Measurements from ENCODE around the gene CHST11.

Gene CHST11

DNA sequence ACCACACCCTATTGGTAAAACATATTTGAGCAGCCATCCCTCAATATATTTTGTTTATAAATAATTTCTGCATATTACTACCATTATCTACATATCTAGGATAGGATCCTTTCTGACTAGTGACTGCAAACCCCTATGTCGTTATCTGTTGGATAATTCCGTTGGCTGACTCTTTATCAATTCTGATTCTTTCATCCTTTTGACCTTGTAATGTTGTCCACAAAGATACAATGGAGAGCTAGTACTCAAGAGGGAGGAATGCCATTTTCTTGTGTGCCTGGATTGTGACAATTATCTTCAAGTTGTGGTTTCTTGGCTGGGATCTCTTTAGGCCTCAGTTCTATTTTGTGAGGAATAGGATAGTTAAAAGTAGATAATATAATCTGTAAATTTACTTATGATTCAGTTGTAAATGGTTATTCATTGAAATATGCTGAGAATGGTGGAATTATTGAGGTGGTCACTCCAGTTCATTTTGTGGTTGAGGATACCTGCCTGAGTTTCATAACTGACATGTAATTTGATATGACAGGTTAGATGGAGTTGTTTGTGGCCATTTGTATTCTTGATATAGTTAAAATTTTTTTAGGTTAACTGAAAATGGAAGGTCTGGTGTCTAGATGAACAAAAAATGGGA lies 10.1 kb downstream of the CHST11 start:
- peaks cover 5 to 7% of the 10 kb centered on the region in 2 donors for H3K4me1 ChIP-seq (ENCODE audit: control insufficient read depth in 2 of 2, insufficient read depth in 2 of 2, low read length in 2 of 2)

DNA sequence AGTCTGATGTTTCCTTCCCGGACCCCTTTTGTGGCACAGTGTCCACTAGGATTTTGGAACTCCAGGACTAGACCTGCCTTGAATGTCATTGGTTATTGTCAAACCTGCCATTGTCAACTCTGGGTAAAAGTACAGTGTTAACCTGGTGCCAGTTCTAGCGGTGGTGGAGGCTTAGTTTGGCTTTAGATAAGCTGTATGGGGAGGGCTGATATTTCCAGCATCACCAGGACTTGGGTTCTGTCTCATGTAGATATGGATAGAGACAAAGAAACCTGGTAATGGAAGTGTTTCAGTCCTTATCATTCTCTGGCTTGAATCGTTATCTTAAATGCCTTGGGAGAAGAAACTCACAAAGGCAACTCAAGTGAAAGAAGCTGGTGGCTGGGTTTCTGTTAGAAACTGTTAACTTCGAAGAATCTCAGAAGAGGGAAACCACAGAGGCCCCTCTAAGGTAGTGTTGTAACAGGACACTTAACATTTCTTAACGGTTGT lies 10.6 kb downstream of the CHST11 start:
- peak overlapping the region in 1 of 2 donors; percentile 4 for H3K4me3 ChIP-seq (ENCODE audit: low read length in 2 of 2)
- no peaks in the 10 kb centered on the region for H3K9me3 ChIP-seq (ENCODE audit: control insufficient read depth in 2 of 2, low read length in 2 of 2)
- H3K27ac ChIP-seq (ENCODE audit: low read depth in 2 of 2, low read length in 2 of 2) = no peak overlapping the region
- no peaks in the 10 kb centered on the region for H3K36me3 ChIP-seq (ENCODE audit: control insufficient read depth in 2 of 2, insufficient read depth in 2 of 2, low read length in 2 of 2)
- no peak overlapping the region for H3K9ac ChIP-seq (ENCODE audit: low read depth in 1 of 2, low read length in 2 of 2)
- no peaks in the 10 kb centered on the region for H3K27me3 ChIP-seq (ENCODE audit: control insufficient read depth in 2 of 2, insufficient read depth in 2 of 2, low read length in 2 of 2)
- H3K4me1 ChIP-seq (ENCODE audit: control insufficient read depth in 2 of 2, insufficient read depth in 2 of 2, low read length in 2 of 2) = peaks cover 5 to 7% of the 10 kb centered on the region in 2 donors

More for the DNA sequence above, 10.1 kb downstream of the CHST11 start:
- Histone ChIP-seq H3K4me3 (ENCODE audit: low read length in 2 of 2) (no peak overlapping the region), H3K9me3 (ENCODE audit: control insufficient read depth in 2 of 2, low read length in 2 of 2) (no peaks in the 10 kb centered on the region), H3K36me3 (ENCODE audit: control insufficient read depth in 2 of 2, insufficient read depth in 2 of 2, low read length in 2 of 2) (no peaks in the 10 kb centered on the region), H3K27ac (ENCODE audit: low read depth in 2 of 2, low read length in 2 of 2) (no peak overlapping the region), H3K9ac (ENCODE audit: low read depth in 1 of 2, low read length in 2 of 2) (no peak overlapping the region), H3K27me3 (ENCODE audit: control insufficient read depth in 2 of 2, insufficient read depth in 2 of 2, low read length in 2 of 2) (no peaks in the 10 kb centered on the region)

GRCh38 chr12:104468371-104468770 lies 11.6 kb downstream of the CHST11 start:
- H3K36me3 ChIP-seq (ENCODE audit: control insufficient read depth in 2 of 2, insufficient read depth in 2 of 2, low read length in 2 of 2) = no peaks in the 10 kb centered on the region
- peaks cover 5 to 11% of the 10 kb centered on the region in 2 donors for H3K4me1 ChIP-seq (ENCODE audit: control insufficient read depth in 2 of 2, insufficient read depth in 2 of 2, low read length in 2 of 2)
- H3K4me3 ChIP-seq (ENCODE audit: low read length in 2 of 2) = no peak overlapping the region
- no peaks in the 10 kb centered on the region for H3K9me3 ChIP-seq (ENCODE audit: control insufficient read depth in 2 of 2, low read length in 2 of 2)
- H3K27ac ChIP-seq (ENCODE audit: low read depth in 2 of 2, low read length in 2 of 2) = no peak overlapping the region
- H3K27me3 ChIP-seq (ENCODE audit: control insufficient read depth in 2 of 2, insufficient read depth in 2 of 2, low read length in 2 of 2) = no peaks in the 10 kb centered on the region
- no peak overlapping the region for H3K9ac ChIP-seq (ENCODE audit: low read depth in 1 of 2, low read length in 2 of 2)

DNA sequence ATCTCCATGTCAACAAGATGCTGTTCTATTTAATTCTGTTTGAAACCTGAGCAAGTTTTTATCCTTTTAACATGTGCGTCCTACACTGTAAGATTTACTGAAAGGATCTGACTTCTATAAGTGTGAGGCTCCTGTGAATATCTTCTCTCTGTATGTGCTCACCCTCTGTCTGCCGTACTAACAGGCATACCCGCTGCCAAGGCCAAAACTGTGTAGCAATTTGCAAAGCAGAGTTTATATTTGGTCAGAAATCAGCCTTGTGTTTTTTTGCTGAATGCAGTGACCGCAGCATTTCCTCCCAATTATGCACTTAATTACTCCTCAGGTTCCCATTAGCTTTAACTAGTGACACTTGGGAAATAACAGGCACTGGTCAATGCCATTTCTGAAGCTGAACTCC lies 12.3 kb downstream of the CHST11 start:
- Histone ChIP-seq H3K4me1 (ENCODE audit: control insufficient read depth in 2 of 2, insufficient read depth in 2 of 2, low read length in 2 of 2) (peaks cover 0 to 10% of the 10 kb centered on the region in 2 donors), H3K27me3 (ENCODE audit: control insufficient read depth in 2 of 2, insufficient read depth in 2 of 2, low read length in 2 of 2) (no peaks in the 10 kb centered on the region), H3K36me3 (ENCODE audit: control insufficient read depth in 2 of 2, insufficient read depth in 2 of 2, low read length in 2 of 2) (no peaks in the 10 kb centered on the region), H3K9ac (ENCODE audit: low read depth in 1 of 2, low read length in 2 of 2) (no peak overlapping the region), H3K4me3 (ENCODE audit: low read length in 2 of 2) (no peak overlapping the region), H3K27ac (ENCODE audit: low read depth in 2 of 2, low read length in 2 of 2) (no peak overlapping the region), H3K9me3 (ENCODE audit: control insufficient read depth in 2 of 2, low read length in 2 of 2) (no peaks in the 10 kb centered on the region)

GRCh38 chr12:104469523-104469922 lies 12.8 kb downstream of the CHST11 start:
- Histone ChIP-seq H3K27ac (ENCODE audit: low read depth in 2 of 2, low read length in 2 of 2) (no peak overlapping the region), H3K4me3 (ENCODE audit: low read length in 2 of 2) (no peak overlapping the region), H3K9ac (ENCODE audit: low read depth in 1 of 2, low read length in 2 of 2) (no peak overlapping the region), H3K27me3 (ENCODE audit: control insufficient read depth in 2 of 2, insufficient read depth in 2 of 2, low read length in 2 of 2) (no peaks in the 10 kb centered on the region), H3K9me3 (ENCODE audit: control insufficient read depth in 2 of 2, low read length in 2 of 2) (no peaks in the 10 kb centered on the region), H3K4me1 (ENCODE audit: control insufficient read depth in 2 of 2, insufficient read depth in 2 of 2, low read length in 2 of 2) (peaks cover 0 to 10% of the 10 kb centered on the region in 2 donors), H3K36me3 (ENCODE audit: control insufficient read depth in 2 of 2, insufficient read depth in 2 of 2, low read length in 2 of 2) (no peaks in the 10 kb centered on the region)

DNA sequence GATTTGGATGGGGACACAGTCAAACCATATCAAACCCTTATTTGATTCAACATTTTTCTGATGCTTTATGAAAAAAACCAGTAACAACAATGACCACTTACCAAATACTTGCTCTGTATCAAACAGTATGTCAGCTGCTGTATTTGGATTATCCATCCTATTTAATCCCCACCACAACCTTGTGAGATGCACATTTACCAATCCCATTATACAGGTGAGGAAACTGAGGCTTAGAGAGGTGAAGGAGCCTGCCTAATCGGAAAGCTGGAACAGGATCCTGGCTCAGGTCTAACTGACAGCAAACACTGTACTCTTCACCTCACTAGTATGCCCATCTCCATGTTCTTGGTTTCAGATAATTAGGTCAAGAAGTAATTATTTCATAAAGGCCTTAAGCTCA lies 13.8 kb downstream of the CHST11 start:
- H3K27me3 ChIP-seq (ENCODE audit: control insufficient read depth in 2 of 2, insufficient read depth in 2 of 2, low read length in 2 of 2) = no peaks in the 10 kb centered on the region
- peaks cover 0 to 7% of the 10 kb centered on the region in 2 donors for H3K4me1 ChIP-seq (ENCODE audit: control insufficient read depth in 2 of 2, insufficient read depth in 2 of 2, low read length in 2 of 2)
- H3K27ac ChIP-seq (ENCODE audit: low read depth in 2 of 2, low read length in 2 of 2) = no peak overlapping the region
- no peak overlapping the region for H3K9ac ChIP-seq (ENCODE audit: low read depth in 1 of 2, low read length in 2 of 2)
- H3K9me3 ChIP-seq (ENCODE audit: control insufficient read depth in 2 of 2, low read length in 2 of 2) = no peaks in the 10 kb centered on the region
- no peaks in the 10 kb centered on the region for H3K36me3 ChIP-seq (ENCODE audit: control insufficient read depth in 2 of 2, insufficient read depth in 2 of 2, low read length in 2 of 2)
- H3K4me3 ChIP-seq (ENCODE audit: low read length in 2 of 2) = no peak overlapping the region

DNA sequence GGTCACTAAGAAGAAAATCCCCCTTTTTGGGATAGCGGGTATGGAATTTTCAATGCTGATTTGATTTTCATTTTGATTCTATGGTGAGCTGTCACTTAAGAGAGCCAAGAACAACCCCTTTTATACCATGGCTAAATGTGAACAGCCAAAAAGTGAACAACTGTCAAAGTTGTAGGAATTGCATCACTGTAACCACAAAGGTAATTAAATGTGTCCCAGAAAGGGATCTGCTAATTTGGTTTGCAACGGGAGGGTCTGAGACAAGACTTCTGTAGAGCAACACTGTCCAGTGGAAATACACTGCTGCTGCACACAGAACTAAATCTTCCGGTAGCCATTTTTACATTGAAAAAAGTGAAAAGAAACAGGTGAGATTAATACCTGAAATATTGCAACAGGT lies 14.6 kb downstream of the CHST11 start:
- H3K27ac ChIP-seq (ENCODE audit: low read depth in 2 of 2, low read length in 2 of 2) = no peak overlapping the region
- no peak overlapping the region for H3K4me3 ChIP-seq (ENCODE audit: low read length in 2 of 2)
- no peak overlapping the region for H3K9ac ChIP-seq (ENCODE audit: low read depth in 1 of 2, low read length in 2 of 2)
- H3K36me3 ChIP-seq (ENCODE audit: control insufficient read depth in 2 of 2, insufficient read depth in 2 of 2, low read length in 2 of 2) = no peaks in the 10 kb centered on the region
- no peaks in the 10 kb centered on the region for H3K27me3 ChIP-seq (ENCODE audit: control insufficient read depth in 2 of 2, insufficient read depth in 2 of 2, low read length in 2 of 2)
- peaks cover 0 to 7% of the 10 kb centered on the region in 2 donors for H3K4me1 ChIP-seq (ENCODE audit: control insufficient read depth in 2 of 2, insufficient read depth in 2 of 2, low read length in 2 of 2)
- no peaks in the 10 kb centered on the region for H3K9me3 ChIP-seq (ENCODE audit: control insufficient read depth in 2 of 2, low read length in 2 of 2)

DNA sequence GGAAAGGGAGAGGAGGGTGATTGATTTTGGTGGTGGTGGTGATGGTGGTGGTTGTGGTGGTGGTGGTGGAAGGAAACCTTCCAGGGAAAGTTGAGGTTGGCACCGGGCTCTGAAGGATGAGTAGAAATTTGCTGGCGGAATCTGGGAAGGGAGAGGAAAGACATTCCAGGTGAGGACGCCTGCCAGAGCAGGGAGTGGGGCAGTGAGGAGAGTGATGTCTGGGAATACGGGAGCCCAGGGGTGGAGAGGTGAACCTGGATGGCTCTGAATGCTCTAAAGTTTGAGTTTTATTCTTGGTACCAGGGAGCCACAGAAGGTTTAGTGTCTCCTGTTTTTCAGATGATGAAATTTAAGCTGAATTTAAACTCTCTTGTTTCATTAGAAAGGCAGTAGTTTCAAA lies 16.0 kb downstream of the CHST11 start:
- no peak overlapping the region for H3K27ac ChIP-seq (ENCODE audit: low read depth in 2 of 2, low read length in 2 of 2)
- no peaks in the 10 kb centered on the region for H3K27me3 ChIP-seq (ENCODE audit: control insufficient read depth in 2 of 2, insufficient read depth in 2 of 2, low read length in 2 of 2)
- peaks cover 4 to 7% of the 10 kb centered on the region in 2 donors for H3K4me1 ChIP-seq (ENCODE audit: control insufficient read depth in 2 of 2, insufficient read depth in 2 of 2, low read length in 2 of 2)
- no peak overlapping the region for H3K9ac ChIP-seq (ENCODE audit: low read depth in 1 of 2, low read length in 2 of 2)
- H3K4me3 ChIP-seq (ENCODE audit: low read length in 2 of 2) = no peak overlapping the region
- no peaks in the 10 kb centered on the region for H3K9me3 ChIP-seq (ENCODE audit: control insufficient read depth in 2 of 2, low read length in 2 of 2)
- no peaks in the 10 kb centered on the region for H3K36me3 ChIP-seq (ENCODE audit: control insufficient read depth in 2 of 2, insufficient read depth in 2 of 2, low read length in 2 of 2)

- Histone ChIP-seq H3K4me3 (ENCODE audit: low read length in 2 of 2) (no peak overlapping the region), H3K36me3 (ENCODE audit: control insufficient read depth in 2 of 2, insufficient read depth in 2 of 2, low read length in 2 of 2) (no peaks in the 10 kb centered on the region), H3K27ac (ENCODE audit: low read depth in 2 of 2, low read length in 2 of 2) (no peak overlapping the region), H3K4me1 (ENCODE audit: control insufficient read depth in 2 of 2, insufficient read depth in 2 of 2, low read length in 2 of 2) (peaks cover 5 to 7% of the 10 kb centered on the region in 2 donors), H3K9ac (ENCODE audit: low read depth in 1 of 2, low read length in 2 of 2) (peak overlapping the region in 1 of 2 donors; percentile 14), H3K27me3 (ENCODE audit: control insufficient read depth in 2 of 2, insufficient read depth in 2 of 2, low read length in 2 of 2) (no peaks in the 10 kb centered on the region), H3K9me3 (ENCODE audit: control insufficient read depth in 2 of 2, low read length in 2 of 2) (no peaks in the 10 kb centered on the region)
These were observed 16.7 kb downstream of the CHST11 start for GRCh38 chr12:104473374-104473983.

GRCh38 chr12:104475271-104475670 lies 18.5 kb downstream of the CHST11 start:
- Histone ChIP-seq H3K36me3 (ENCODE audit: control insufficient read depth in 2 of 2, insufficient read depth in 2 of 2, low read length in 2 of 2) (no peaks in the 10 kb centered on the region), H3K27ac (ENCODE audit: low read depth in 2 of 2, low read length in 2 of 2) (no peak overlapping the region), H3K9ac (ENCODE audit: low read depth in 1 of 2, low read length in 2 of 2) (no peak overlapping the region), H3K27me3 (ENCODE audit: control insufficient read depth in 2 of 2, insufficient read depth in 2 of 2, low read length in 2 of 2) (no peaks in the 10 kb centered on the region), H3K4me3 (ENCODE audit: low read length in 2 of 2) (no peak overlapping the region), H3K9me3 (ENCODE audit: control insufficient read depth in 2 of 2, low read length in 2 of 2) (no peaks in the 10 kb centered on the region), H3K4me1 (ENCODE audit: control insufficient read depth in 2 of 2, insufficient read depth in 2 of 2, low read length in 2 of 2) (peaks cover 7 to 8% of the 10 kb centered on the region in 2 donors)
